Caco-2 (cell line): ENCODE data around the gene IFNA13. TPM values are rescaled to one million over a fixed set of nuclear protein-coding genes. Genes with fewer than 3 reads are reported as not detected.

Source experiments
- BruUV-seq: library from RNA; stranded (reverse); fragments of 400-500 nt; replicated peaks from 2 replicates; lab custom pipeline; 2021; lab: Mats Ljungman, UMichigan
- CTCF ChIA-PET: fragments of 300-600 bp; sonication (Branson Sonifier 250); formaldehyde crosslinking; loops from one replicate; lab custom pipeline; 2022; ENCODE audit warnings: antibody characterized with exemption; lab: Charles Lee
- POLR2A ChIA-PET: fragments of 300-600 bp; sonication (Branson Sonifier 250); formaldehyde crosslinking; loops from one replicate; lab custom pipeline; 2022; ENCODE audit warnings: antibody characterized with exemption; lab: Charles Lee
- DNase-seq, 2 experiments: peaks; one replicate each; pipeline versions ENCODE4 v3.0.0 to v3.0.0-alpha.2; 2020 to 2022
- H3K27me3 ChIP-seq: replicated peaks from 2 replicates; pipeline ENCODE4 v1.6.0; 2011; ENCODE audit warnings: low read length; ENCODE audit not compliant: control insufficient read depth, insufficient read depth
- H3K36me3 ChIP-seq: 2 replicates; pipeline ENCODE4 v1.5.1; 2011; ENCODE audit warnings: low read length; ENCODE audit not compliant: control insufficient read depth, insufficient read depth
- H3K4me1 ChIP-seq: fragments of 250-450 bp; sonication (Bioruptor Pico); 2 replicates; pipeline ENCODE4 v1.5.1; 2020; ENCODE audit warnings: mild to moderate bottlenecking
- H3K4me3 ChIP-seq: 2 replicates; pipeline ENCODE4 v1.5.1; 2011; ENCODE audit warnings: low read depth, mild to moderate bottlenecking, control low read depth, low read length
- H3K9me3 ChIP-seq: fragments of 250-450 bp; sonication (Bioruptor Pico); 2 replicates; pipeline ENCODE4 v1.5.1; 2020; ENCODE audit warnings: mild to moderate bottlenecking, moderate library complexity
- H3K27ac Mint-ChIP-seq: one replicate; pipeline ENCODE4 v1.8.0; 2022; ENCODE audit warnings: mixed read lengths; ENCODE audit not compliant: unreplicated experiment
- H3K27me3 Mint-ChIP-seq: one replicate; pipeline ENCODE4 v1.8.0; 2022; ENCODE audit warnings: mixed read lengths; ENCODE audit not compliant: insufficient read depth, unreplicated experiment
- H3K36me3 Mint-ChIP-seq: one replicate; pipeline ENCODE4 v1.8.0; 2022; ENCODE audit warnings: mild to moderate bottlenecking, mixed read lengths; ENCODE audit not compliant: insufficient read depth, unreplicated experiment
- H3K4me1 Mint-ChIP-seq: one replicate; pipeline ENCODE4 v1.8.0; 2022; ENCODE audit warnings: low read depth, mixed read lengths; ENCODE audit not compliant: unreplicated experiment
- H3K4me3 Mint-ChIP-seq: one replicate; pipeline ENCODE4 v1.8.0; 2022; ENCODE audit warnings: mild to moderate bottlenecking, moderate library complexity, mixed read lengths; ENCODE audit not compliant: unreplicated experiment
- H3K9me3 Mint-ChIP-seq: one replicate; pipeline ENCODE4 v1.8.0; 2022; ENCODE audit warnings: mixed read lengths; ENCODE audit not compliant: unreplicated experiment
- intact Hi-C: fragments of 100-400 bp; cut with micrococcal nuclease; formaldehyde crosslinking; loops from one replicate; pipeline ENCODE4 v1.10.0; 2022; ENCODE audit not compliant: unreplicated experiment
- total RNA-seq: library from RNA; stranded (reverse); gene quantifications from 2 replicates; pipeline ENCODE4 v1.2.3, GENCODE V29; 2022
- TF ChIP-seq, protein P1 (sequence below), 2 experiments: fragments of 200-600 bp in 1 of 2; IDR thresholded peaks; 1 replicate in 1 of 2; 2 replicates in 1 of 2; pipeline versions ENCODE4 v1.5.1 to v1.8.0; 2011 to 2022; ENCODE audit warnings: antibody characterized with exemption in 1 of 2, control low read depth in 1 of 2, inconsistent platforms in 1 of 2, low read depth in 1 of 2, low read length in 1 of 2, mild to moderate bottlenecking in 1 of 2, moderate library complexity in 1 of 2; ENCODE audit not compliant: insufficient read depth in 1 of 2, severe bottlenecking in 1 of 2, unreplicated experiment in 1 of 2

IFNA13 gene
- total RNA-seq, 1 experiment from 2014 or later, result not detected

GRCh38 chr9:21408817-21409216, 41.0 kb upstream of the IFNA13 start, which contains the start of gene IFNA8:
Gene IFNA8, plus strand, starts transcription at chr9:21409117. Its CDS starts 60 bp downstream, at chr9:21409177.
- H3K36me3 ChIP-seq, result no peaks in the 10 kb centered on the region
- H3K4me1 ChIP-seq, result no peaks in the 10 kb centered on the region
- Mint-ChIP-seq H3K36me3 (no peaks in the 10 kb centered on the region), H3K27ac (no peak within 1 kb of the TSS), H3K4me1 (no peaks in the 10 kb centered on the region), H3K27me3 (peaks cover 14% of the 10 kb centered on the region), H3K4me3 (no peak within 1 kb of the TSS), H3K9me3 (no peaks in the 10 kb centered on the region)
- CTCF ChIA-PET, result no interaction called here
- no peaks in the 10 kb centered on the region for H3K9me3 ChIP-seq
- intact Hi-C loops, result no loop called here
- TF ChIP-seq, protein P1, sequence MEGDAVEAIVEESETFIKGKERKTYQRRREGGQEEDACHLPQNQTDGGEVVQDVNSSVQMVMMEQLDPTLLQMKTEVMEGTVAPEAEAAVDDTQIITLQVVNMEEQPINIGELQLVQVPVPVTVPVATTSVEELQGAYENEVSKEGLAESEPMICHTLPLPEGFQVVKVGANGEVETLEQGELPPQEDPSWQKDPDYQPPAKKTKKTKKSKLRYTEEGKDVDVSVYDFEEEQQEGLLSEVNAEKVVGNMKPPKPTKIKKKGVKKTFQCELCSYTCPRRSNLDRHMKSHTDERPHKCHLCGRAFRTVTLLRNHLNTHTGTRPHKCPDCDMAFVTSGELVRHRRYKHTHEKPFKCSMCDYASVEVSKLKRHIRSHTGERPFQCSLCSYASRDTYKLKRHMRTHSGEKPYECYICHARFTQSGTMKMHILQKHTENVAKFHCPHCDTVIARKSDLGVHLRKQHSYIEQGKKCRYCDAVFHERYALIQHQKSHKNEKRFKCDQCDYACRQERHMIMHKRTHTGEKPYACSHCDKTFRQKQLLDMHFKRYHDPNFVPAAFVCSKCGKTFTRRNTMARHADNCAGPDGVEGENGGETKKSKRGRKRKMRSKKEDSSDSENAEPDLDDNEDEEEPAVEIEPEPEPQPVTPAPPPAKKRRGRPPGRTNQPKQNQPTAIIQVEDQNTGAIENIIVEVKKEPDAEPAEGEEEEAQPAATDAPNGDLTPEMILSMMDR (IDR thresholded peaks at IDR 0.05; ENCODE audit: insufficient read depth in 1 of 2, low read depth in 1 of 2, low read length in 1 of 2, severe bottlenecking in 1 of 2, unreplicated experiment in 1 of 2), result no peak
- no peak for DNase-seq
- H3K27me3 ChIP-seq, result no peaks in the 10 kb centered on the region
- no TSS peak for BruUV-seq
- POLR2A ChIA-PET, result no interaction called here
- H3K4me3 ChIP-seq, result no peak within 1 kb of the TSS

DNA sequence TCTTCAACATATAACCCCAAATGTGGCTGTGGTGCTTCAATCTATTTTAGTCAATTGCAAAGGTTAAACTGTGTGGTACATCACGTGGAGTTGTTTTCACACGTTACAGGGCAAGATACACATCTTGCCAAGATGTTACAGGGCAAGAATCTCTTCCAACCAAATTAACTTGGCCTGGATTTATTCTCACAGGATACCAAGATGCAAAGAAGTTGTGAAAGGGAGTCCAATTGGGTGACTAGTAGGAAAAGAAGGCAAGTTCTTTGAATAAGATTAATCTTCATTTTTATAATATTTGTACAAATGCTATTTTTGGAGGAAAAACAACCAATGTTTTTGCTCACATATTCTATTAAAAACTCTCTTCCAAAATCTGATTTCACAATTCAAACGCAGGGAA, 36.3 kb upstream of the IFNA13 start:
- TF ChIP-seq, protein P1 (IDR thresholded peaks at IDR 0.05; ENCODE audit: insufficient read depth in 1 of 2, low read depth in 1 of 2, low read length in 1 of 2, severe bottlenecking in 1 of 2, unreplicated experiment in 1 of 2), result no peak
- H3K4me1 Mint-ChIP-seq, result no peaks in the 10 kb centered on the region
- Histone ChIP-seq H3K9me3 (no peaks in the 10 kb centered on the region), H3K27me3 (no peaks in the 10 kb centered on the region), H3K4me1 (no peaks in the 10 kb centered on the region), H3K4me3 (no peak overlapping the region), H3K36me3 (no peaks in the 10 kb centered on the region)
- intact Hi-C loops, result no loop called here
- H3K27me3 Mint-ChIP-seq, result peaks cover 9% of the 10 kb centered on the region
- no peaks in the 10 kb centered on the region for H3K36me3 Mint-ChIP-seq
- no peak overlapping the region for H3K4me3 Mint-ChIP-seq
- no TSS peak for BruUV-seq
- POLR2A ChIA-PET, result no interaction called here
- no peak overlapping the region for H3K27ac Mint-ChIP-seq
- H3K9me3 Mint-ChIP-seq, result no peaks in the 10 kb centered on the region
- DNase-seq, result no peak
- CTCF ChIA-PET, result no interaction called here

DNA sequence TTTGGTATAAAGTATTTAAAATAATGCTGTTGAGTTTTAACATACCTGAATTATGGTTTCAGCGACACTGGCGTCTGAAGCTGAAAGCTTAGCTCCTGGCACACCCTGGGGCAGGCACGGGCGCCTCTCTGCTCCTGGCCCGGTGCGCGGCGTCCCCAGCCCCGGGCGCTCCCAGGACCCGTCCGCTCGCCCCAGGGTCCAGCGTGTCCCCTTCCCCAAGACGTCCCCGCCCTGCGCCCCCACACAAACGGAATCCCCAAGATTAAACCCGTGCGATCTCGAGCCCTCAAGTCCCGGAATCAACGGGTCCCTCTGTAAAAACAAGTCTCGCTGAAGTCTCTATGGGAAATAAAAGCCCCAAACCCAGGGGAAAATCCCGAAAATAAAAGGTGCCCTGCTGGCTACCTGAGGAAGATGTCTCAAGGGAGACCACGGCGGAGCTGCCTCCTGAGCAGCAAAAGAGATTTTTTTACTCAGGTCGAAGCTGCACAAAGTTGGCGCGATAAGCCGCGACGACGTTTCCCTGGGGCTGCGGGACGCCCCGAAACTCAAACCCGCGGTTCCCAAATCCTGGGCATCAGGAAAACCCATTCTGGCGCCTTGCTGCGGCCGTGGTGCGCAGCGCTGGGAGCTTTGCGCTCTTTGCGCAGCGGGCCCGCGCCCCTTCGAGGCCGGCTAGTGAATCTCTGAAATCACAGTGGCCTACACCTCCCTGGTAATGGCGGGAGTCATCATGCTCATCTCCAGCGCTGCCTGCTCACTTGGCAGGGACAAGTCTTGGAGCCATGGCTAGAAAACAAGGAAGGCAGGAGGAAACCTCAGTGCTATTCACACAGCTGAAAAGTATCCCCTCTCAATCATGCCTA, 34.8 kb upstream of the IFNA13 start:
- DNase-seq, result no peak
- intact Hi-C loops, result no loop called here
- H3K27me3 ChIP-seq, result no peaks in the 10 kb centered on the region

More for the DNA sequence above, 34.8 kb upstream of the IFNA13 start:
- H3K9me3 ChIP-seq, result no peaks in the 10 kb centered on the region
- peaks cover 9% of the 10 kb centered on the region for H3K27me3 Mint-ChIP-seq
- no peaks in the 10 kb centered on the region for H3K9me3 Mint-ChIP-seq
- ChIA-PET POLR2A (no interaction called here), CTCF (no interaction called here)
- no peaks in the 10 kb centered on the region for H3K4me1 ChIP-seq
- H3K27ac Mint-ChIP-seq, result no peak overlapping the region
- BruUV-seq, result no TSS peak
- H3K4me3 ChIP-seq, result no peak overlapping the region
- no peak overlapping the region for H3K4me3 Mint-ChIP-seq
- no peaks in the 10 kb centered on the region for H3K36me3 Mint-ChIP-seq
- H3K4me1 Mint-ChIP-seq, result no peaks in the 10 kb centered on the region
- H3K36me3 ChIP-seq, result no peaks in the 10 kb centered on the region
- TF ChIP-seq, protein P1 (IDR thresholded peaks at IDR 0.05; ENCODE audit: insufficient read depth in 1 of 2, low read depth in 1 of 2, low read length in 1 of 2, severe bottlenecking in 1 of 2, unreplicated experiment in 1 of 2), result no peak
